GM18502 (cell line): ENCODE measurements around the gene NFS1.
"Not testable (repeated sequence)": the region's sequence is repeated elsewhere in the genome, so short reads cannot be mapped to it uniquely, and the experiment has no call there.

Experiments used
- ATAC-seq: cut with Tn5 transposase; IDR thresholded peaks from one replicate; pipeline ENCODE4 v1.9.1; 2021; ENCODE audit warnings: mild to moderate bottlenecking; ENCODE audit not compliant: unreplicated experiment, poor library complexity

Gene NFS1

GRCh38 chr20:35729836-35730582 lies 30.9 kb upstream of the NFS1 start:
- ATAC-seq: no peak

- ATAC-seq: no peak
Measured at GRCh38 chr20:35729283-35729807, 30.2 kb upstream of the NFS1 start.

GRCh38 chr20:35726842-35727711 lies 27.9 kb upstream of the NFS1 start:
- no peak for ATAC-seq

DNA sequence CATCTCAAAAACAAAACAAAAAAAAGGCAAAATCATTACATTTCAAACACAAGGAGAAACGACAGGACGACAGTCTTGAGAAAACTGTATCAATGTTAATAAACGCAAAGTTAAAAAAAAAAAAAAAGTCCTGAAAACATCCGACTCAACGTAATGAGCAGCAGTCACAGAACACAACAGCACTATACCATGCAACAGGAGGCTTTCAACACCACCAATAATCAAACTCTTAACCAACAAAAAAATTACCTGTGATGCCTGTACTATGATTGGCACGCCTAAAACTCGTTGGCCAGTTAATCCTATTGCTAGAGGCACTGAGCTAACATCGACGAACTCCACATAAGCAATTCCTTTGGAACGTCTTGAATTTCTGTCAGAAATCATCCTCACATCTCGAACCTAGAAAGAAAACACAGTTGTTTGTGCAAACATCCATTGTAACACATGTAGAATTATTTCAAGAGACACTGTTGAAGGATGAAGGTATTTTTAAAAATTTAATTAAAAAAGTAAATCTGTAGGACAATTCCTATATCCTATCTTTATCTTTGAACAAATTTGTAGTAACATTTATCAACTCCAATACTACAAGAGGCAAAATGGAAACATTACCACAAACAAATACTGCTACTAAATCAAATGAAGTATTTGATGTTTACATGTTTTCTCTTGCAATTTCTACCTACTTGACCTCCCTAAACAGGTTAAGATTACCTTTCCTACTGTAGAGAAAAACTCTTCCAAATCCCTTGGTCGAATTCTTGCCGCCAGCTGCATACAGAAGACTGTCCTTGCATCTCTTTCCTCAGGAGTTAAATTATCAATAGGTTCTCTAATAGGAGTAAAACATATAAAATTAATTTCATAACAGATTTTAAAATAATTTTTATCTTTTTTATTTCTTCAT lies 25.4 kb upstream of the NFS1 start:
- ATAC-seq: no peak

GRCh38 chr20:35723652-35724320 lies 24.6 kb upstream of the NFS1 start:
- ATAC-seq: not testable (repeated sequence)

DNA sequence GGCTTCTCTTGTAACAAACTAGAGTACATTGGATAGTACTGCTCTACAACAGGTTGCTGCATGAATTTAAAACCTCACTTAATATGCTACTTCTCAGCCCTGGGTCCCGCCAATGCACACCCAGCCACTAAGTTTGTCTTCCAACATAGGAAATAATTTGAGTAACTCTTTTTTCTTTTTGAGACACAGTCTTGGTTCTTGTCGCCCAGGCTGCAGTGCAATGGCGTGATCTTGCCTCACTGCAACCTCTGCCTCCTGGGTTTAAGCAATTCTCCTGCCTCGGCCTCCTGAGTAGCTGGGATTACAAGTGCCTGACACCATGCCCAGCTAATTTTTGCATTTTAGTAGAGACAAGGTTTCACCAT lies 24.1 kb upstream of the NFS1 start:
- not testable (repeated sequence) for ATAC-seq

DNA sequence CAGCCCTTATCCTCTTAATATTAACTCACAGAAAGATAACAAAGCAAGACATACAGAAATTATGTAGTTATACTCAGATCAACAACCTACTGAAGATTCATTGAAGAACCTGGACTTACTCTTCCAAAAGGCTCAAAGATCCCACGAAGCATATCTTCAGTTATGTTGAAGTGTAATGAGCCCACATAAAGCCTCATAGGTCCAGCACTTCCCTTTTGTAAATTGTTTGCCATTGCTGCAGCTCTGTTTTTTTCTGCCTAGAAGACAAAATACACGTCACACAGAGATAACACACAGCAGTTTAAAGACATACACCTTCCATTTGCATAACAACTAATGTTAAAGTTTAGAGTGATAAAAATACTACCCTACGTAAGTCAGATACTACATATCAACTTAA lies 22.5 kb upstream of the NFS1 start:
- no peak for ATAC-seq

GRCh38 chr20:35721219-35721618 lies 22.1 kb upstream of the NFS1 start:
- ATAC-seq: no peak

DNA sequence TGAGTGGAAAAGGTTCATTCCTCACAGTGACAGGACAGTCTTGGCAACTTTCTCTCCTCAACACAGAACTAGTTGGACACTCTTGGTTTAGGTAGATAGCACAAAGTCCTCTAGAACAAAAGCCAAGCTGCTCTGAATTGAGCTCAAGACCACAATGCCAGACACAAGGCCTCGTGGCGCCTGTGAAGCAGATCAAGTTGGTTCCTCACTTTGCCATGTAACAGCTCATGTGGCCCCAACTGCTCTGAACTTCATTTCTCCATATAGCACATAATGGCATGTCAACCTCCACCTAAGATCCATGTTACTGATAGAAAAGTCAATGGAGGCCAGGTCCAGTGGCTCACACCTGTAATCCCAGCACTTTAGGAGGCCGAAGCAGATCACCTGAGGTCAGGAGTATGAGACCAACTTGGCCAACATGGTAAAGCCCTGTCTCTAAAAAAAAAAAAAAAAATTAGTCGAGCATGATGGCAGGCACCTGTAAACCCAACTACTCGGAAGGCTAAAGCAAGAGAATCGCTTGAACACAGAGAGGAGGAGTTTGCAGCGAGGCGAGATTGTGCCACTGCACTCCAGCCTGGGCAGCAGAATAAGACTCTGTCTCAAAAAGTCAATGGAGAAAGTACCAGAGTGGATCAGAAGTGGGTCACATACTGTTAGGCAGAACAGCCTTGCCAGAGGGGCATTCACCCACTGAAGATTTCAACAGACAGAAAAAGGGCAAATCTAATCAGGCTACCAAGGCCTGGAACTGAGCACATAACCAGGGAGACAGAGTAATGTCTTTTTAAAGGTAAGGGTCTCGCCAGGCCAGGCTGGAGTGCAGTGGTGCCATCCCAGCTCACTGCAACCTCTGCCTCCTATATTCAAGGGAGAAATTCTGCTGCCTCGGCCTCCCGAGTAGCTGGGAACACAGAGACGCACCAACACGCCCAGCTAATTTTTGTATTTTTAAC lies 21.3 kb upstream of the NFS1 start:
- ATAC-seq: no peak

GRCh38 chr20:35719717-35720116 lies 20.6 kb upstream of the NFS1 start:
- ATAC-seq: no peak

DNA sequence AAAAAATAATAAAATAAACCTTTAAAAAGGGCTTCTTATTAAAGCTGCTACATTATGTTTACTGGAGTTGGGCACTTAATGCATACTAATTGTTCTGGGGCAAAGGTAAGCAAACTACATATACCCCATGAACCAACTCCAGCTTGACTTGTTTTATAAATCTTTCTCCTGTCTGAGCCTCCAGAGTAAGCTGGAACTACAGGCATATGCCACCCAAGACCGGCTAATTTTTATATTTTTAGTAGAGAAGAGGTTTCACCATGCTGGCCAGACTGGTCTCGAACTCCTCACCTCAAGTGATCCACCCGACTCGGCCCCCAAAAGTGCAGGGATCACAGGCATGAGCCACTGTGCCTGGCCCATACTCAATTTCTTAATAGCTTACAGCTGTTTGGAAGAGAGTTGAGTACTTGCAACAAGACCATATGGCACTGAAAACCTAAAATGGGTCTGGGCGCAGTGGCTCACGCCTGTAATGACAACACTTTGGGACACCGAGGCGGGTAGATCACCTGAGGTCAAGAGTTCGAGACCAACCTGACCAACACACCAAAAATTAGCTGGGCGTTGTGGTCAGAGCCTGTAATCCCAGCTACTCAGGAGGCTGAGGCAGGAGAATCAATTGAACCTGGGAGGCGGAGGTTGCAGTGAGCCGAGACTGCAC lies 20.0 kb upstream of the NFS1 start:
- no peak for ATAC-seq

GRCh38 chr20:35718321-35718720 lies 19.2 kb upstream of the NFS1 start:
- not testable (repeated sequence) for ATAC-seq

DNA sequence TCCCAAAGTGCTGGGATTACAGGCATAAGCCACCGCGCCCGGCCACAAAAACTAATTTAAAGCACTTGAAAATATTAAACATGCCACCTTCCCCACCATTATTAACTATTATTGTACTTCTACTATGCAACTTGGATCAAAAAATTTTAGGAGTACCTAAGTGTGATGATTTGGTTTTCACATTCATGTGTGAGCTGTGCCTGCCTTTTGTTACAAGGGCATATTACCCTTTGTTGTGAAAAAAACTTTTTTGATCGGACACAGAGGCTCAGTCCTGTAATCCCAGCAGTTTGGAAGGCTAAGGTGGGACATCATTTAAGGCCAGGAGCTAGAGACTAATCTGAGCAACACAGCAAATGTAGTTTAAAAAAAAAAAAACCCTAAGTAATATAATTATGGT lies 17.2 kb upstream of the NFS1 start:
- ATAC-seq: no peak

GRCh38 chr20:35715652-35716051 lies 16.5 kb upstream of the NFS1 start:
- ATAC-seq: no peak

DNA sequence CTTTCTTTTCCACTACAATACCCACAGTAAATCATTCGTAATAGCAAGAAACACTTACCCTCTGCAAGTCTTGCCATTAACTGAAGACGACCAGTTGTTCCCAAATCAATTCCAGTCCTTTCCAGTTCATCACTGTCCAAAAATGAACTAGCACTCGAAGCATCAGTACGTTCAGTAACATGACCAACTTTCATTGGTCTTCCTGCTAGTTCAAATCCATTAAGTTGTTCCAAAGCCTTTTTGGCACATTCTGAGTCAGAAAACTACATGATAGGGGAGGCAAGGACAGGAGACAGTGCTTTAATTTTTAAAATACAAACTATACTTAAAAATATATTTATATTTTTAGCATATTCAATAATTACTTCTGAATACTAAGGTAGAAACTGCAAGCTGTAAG lies 15.0 kb upstream of the NFS1 start:
- no peak for ATAC-seq

DNA sequence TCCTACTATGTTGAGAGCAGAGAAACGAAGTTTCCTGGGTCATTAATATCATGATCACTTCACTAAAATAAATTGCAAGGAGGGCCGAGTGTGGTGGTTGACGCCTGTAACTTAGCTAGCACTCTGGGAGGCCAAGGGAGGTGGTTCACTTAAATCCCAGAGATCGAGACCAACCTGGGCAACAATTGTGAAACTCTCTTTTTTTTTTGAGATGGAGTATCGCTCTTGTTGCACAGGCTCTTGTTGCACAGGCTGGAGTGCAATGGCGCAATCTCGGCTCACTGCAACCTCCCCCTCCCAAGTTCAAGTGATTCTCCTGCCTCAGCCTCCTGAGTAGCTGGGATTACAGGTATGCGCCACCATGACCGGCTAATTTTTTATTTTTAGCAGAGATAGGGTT lies 14.0 kb upstream of the NFS1 start:
- not testable (repeated sequence) for ATAC-seq

DNA sequence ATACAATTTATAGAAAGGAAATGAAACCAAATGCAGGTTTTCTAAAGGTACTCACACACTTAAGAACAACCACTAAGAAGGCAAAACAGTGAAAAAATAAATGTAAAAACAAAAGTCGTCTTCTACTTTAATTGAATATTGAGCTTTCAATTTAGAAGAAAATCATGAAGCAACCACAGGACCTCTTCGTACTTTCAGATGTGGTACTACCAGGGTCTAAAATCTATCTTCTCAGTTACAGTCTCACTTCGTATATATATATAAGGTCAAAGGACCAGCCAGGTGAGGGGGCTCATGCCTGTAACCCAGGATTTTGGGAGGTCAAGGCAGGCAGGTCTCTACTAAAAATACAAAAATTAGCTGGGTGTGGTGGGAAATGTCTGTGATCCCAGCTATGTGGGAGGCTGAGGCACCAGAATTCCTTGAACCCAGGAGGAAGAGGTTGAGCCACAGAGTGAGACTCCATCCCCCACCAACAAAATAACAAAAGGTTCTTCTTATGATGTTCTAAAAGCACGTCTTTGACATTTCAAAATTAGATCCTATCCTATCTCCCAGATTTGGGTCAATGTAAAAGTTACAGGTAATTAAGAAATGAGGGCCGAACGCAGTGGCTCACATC lies 12.5 kb upstream of the NFS1 start:
- no peak for ATAC-seq
